Endodermal cell (in vitro differentiated cells): Measurements from ENCODE around the gene BLOC1S2. TPM values are rescaled to one million over a fixed set of nuclear protein-coding genes. Genes with fewer than 3 reads are reported as not detected.

Experiments used
- DNase-seq: peaks from one replicate; pipeline ENCODE4 v3.0.0-alpha.2; 2017
- H3K27ac ChIP-seq: 2 replicates; pipeline ENCODE4 v1.5.1; 2013; ENCODE audit warnings: mild to moderate bottlenecking, low read depth, low read length, moderate library complexity
- H3K27me3 ChIP-seq: 2 replicates; pipeline ENCODE4 v1.6.1; 2013; ENCODE audit warnings: mild to moderate bottlenecking, low read length, moderate library complexity; ENCODE audit not compliant: insufficient read depth, control insufficient read depth, poor library complexity, severe bottlenecking
- H3K36me3 ChIP-seq: 2 replicates; pipeline ENCODE4 v1.7.0; 2013; ENCODE audit warnings: mild to moderate bottlenecking, low read length, moderate library complexity; ENCODE audit not compliant: control insufficient read depth, insufficient read depth
- H3K4me1 ChIP-seq: one replicate; pipeline ENCODE4 v1.7.0; 2013; ENCODE audit warnings: low read length; ENCODE audit not compliant: control insufficient read depth, insufficient read depth
- H3K4me3 ChIP-seq: 2 replicates; pipeline ENCODE4 v1.5.1; 2013; ENCODE audit warnings: mild to moderate bottlenecking, low read length, moderate library complexity
- H3K9ac ChIP-seq: 2 replicates; pipeline ENCODE4 v1.6.1; 2013; ENCODE audit warnings: mild to moderate bottlenecking, low read length, moderate library complexity; ENCODE audit not compliant: poor library complexity, severe bottlenecking; ENCODE audit errors: extremely low read depth
- H3K9me3 ChIP-seq: 2 replicates; pipeline ENCODE4 v1.6.1; 2013; ENCODE audit warnings: mild to moderate bottlenecking, low read length, moderate library complexity; ENCODE audit not compliant: control insufficient read depth
- H3K27ac Mint-ChIP-seq: 2 replicates; pipeline ENCODE4 v1.8.0; 2020; ENCODE audit warnings: mixed read lengths
- H3K27me3 Mint-ChIP-seq: 2 replicates; pipeline ENCODE4 v1.8.0; 2021; ENCODE audit warnings: mild to moderate bottlenecking, mixed read lengths; ENCODE audit not compliant: insufficient read depth
- H3K36me3 Mint-ChIP-seq: 2 replicates; pipeline ENCODE4 v1.8.0; 2020; ENCODE audit warnings: low read depth, mixed read lengths
- H3K4me1 Mint-ChIP-seq: 2 replicates; pipeline ENCODE4 v1.8.0; 2020; ENCODE audit warnings: mixed read lengths
- H3K4me3 Mint-ChIP-seq: 2 replicates; pipeline ENCODE4 v1.8.0; 2020; ENCODE audit warnings: mild to moderate bottlenecking, moderate library complexity, mixed read lengths
- H3K9me3 Mint-ChIP-seq: 2 replicates; pipeline ENCODE4 v1.8.0; 2020; ENCODE audit warnings: mild to moderate bottlenecking, mixed read lengths
- WGBS, 2 experiments: methylation state at CpG; one replicate each; pipeline versions ENCODE4 v1.1.5 to v1.1.7; 2013; ENCODE audit warnings: missing lambda C conversion rate in 2 of 2, mixed read lengths in 1 of 2; ENCODE audit not compliant: insufficient coverage in 1 of 2, insufficient read length in 1 of 2; 5-methylcytosine and 5-hydroxymethylcytosine counted together
- total RNA-seq, 2 donors: library from RNA; stranded (reverse); fragmentation: NEBNext Ultra II Directional in 1 of 2; extraction: Animal tissue kit (Norgen Biotek cat#: 25700) in 1 of 2; gene quantifications; 2 replicates in 1 of 2; 3 replicates in 1 of 2; pipeline ENCODE4 v1.2.1, GENCODE V29; 2021
- TF ChIP-seq, protein P1 (sequence below): fragments of 200-600 bp; sonication (generic); conservative IDR thresholded peaks from 2 replicates; pipeline ENCODE4 v1.5.0; 2021; ENCODE audit warnings: antibody characterized with exemption, mild to moderate bottlenecking

BLOC1S2 gene
- total RNA-seq, 2 donors from 2014 or later: 25.5 to 26.0 TPM

DNA sequence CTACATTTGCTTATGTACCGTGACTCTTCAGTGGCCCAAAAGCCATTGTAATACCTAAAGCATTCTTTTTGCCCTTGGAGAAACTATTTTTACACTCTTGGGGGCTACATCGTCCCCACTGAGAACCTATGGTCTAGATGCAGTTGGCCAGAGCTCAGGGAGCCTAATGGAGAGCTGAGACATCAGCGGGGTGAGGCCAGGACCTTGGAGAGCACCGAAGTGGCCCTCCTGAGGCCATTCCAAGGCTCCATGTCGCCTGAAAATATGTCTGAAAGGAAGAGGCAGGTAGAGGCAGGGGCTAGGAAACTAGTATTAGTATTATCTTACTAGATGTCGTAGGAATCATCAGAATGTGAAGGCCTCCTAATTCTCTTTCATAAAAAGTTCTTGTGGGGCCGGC lies 38.7 kb upstream of the BLOC1S2 start:
- H3K36me3 ChIP-seq: no peaks in the 10 kb centered on the region
- peak; percentile 85 for DNase-seq
- 41 to 45% methylated on average over 6 to 7 of the region's 7 CpGs for WGBS, 2 experiments
- Mint-ChIP-seq H3K27me3 (peaks cover 55% of the 10 kb centered on the region), H3K36me3 (no peaks in the 10 kb centered on the region), H3K4me1 (no peaks in the 10 kb centered on the region), H3K27ac (no peak overlapping the region), H3K9me3 (no peaks in the 10 kb centered on the region), H3K4me3 (no peak overlapping the region)
- peaks cover 65% of the 10 kb centered on the region for H3K27me3 ChIP-seq
- TF ChIP-seq, protein P1, sequence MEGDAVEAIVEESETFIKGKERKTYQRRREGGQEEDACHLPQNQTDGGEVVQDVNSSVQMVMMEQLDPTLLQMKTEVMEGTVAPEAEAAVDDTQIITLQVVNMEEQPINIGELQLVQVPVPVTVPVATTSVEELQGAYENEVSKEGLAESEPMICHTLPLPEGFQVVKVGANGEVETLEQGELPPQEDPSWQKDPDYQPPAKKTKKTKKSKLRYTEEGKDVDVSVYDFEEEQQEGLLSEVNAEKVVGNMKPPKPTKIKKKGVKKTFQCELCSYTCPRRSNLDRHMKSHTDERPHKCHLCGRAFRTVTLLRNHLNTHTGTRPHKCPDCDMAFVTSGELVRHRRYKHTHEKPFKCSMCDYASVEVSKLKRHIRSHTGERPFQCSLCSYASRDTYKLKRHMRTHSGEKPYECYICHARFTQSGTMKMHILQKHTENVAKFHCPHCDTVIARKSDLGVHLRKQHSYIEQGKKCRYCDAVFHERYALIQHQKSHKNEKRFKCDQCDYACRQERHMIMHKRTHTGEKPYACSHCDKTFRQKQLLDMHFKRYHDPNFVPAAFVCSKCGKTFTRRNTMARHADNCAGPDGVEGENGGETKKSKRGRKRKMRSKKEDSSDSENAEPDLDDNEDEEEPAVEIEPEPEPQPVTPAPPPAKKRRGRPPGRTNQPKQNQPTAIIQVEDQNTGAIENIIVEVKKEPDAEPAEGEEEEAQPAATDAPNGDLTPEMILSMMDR: no peak
- H3K9ac ChIP-seq: no peak overlapping the region
- H3K4me1 ChIP-seq: no peaks in the 10 kb centered on the region
- H3K9me3 ChIP-seq: no peaks in the 10 kb centered on the region
- H3K27ac ChIP-seq: no peak overlapping the region
- no peak overlapping the region for H3K4me3 ChIP-seq

DNA sequence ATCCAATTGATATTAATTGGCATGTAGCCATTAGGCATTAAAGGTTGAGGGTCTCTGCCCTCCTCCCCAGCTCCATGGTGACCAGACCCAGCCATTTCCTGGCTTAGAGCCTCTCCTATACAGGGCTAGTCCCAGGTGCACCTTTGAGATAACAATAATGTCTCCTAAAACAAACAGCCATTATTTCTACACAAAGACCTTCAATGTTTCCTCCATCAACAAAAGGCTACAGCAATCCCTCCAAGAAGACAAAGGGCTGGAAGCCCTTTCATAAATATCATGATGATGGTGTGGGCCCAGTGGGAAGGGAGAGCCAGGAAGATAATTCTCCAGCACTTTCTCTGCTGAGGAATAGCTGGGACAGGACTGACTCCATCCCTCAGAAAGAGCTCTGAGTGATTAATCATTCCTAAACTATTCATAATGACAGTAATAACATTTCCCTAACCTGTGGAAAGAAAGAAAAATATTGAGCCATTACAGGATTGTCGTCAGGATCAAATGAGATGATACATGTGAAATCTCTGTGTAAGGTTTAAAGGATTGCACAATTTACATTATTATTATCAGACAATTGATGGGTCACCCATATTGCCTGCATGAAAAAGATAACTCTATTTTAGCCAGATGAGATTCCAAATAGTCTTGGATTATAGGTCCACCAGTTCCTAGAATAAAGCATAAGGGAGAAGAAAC lies 33.4 kb upstream of the BLOC1S2 start:
- Mint-ChIP-seq H3K27ac (no peak overlapping the region), H3K9me3 (no peaks in the 10 kb centered on the region), H3K4me3 (no peak overlapping the region), H3K27me3 (peaks cover 25% of the 10 kb centered on the region), H3K4me1 (no peaks in the 10 kb centered on the region), H3K36me3 (no peaks in the 10 kb centered on the region)
- H3K9ac ChIP-seq: no peak overlapping the region
- H3K27ac ChIP-seq: no peak overlapping the region
- TF ChIP-seq, protein P1: no peak
- no peak for DNase-seq
- H3K27me3 ChIP-seq: peaks cover 37% of the 10 kb centered on the region
- H3K4me3 ChIP-seq: no peak overlapping the region
- no peaks in the 10 kb centered on the region for H3K4me1 ChIP-seq
- no CpG with 5 or more reads among the region's 1 CpG for WGBS, 2 experiments
- no peaks in the 10 kb centered on the region for H3K9me3 ChIP-seq
- H3K36me3 ChIP-seq: no peaks in the 10 kb centered on the region

DNA sequence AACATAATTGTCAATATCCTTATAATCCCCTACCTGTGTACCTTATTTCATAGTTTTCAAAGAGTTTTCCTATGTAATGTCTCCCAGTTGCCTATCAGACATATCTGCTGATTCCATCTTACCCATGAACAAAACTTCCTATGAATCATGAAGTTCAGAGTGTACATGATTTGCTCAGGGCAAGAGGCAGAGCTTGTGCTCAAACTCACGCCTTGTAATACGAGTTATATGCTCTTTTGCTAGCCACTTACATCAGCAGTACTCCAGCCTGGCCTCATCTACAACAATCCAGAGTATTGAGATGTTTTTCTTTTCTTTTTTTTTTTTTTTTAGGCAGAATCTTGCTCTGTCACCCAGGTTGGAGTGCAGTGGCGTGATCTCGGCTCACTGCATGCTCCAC lies 31.7 kb upstream of the BLOC1S2 start:
- H3K27ac Mint-ChIP-seq: no peak overlapping the region
- TF ChIP-seq, protein P1: no peak

More for the DNA sequence above, 31.7 kb upstream of the BLOC1S2 start:
- Histone ChIP-seq H3K4me1 (no peaks in the 10 kb centered on the region), H3K9ac (no peak overlapping the region), H3K9me3 (no peaks in the 10 kb centered on the region), H3K4me3 (no peak overlapping the region), H3K36me3 (no peaks in the 10 kb centered on the region), H3K27me3 (peaks cover 41% of the 10 kb centered on the region), H3K27ac (no peak overlapping the region)
- H3K4me1 Mint-ChIP-seq: no peaks in the 10 kb centered on the region
- no peaks in the 10 kb centered on the region for H3K9me3 Mint-ChIP-seq
- no peak overlapping the region for H3K4me3 Mint-ChIP-seq
- WGBS, 2 experiments: 83 to 94% methylated on average over 2 to 4 of the region's 4 CpGs
- no peaks in the 10 kb centered on the region for H3K36me3 Mint-ChIP-seq
- DNase-seq: no peak
- H3K27me3 Mint-ChIP-seq: peaks cover 15% of the 10 kb centered on the region
